IMR-90 (cell line): ENCODE data around the gene CTBP2. TPM values are rescaled to one million over a fixed set of nuclear protein-coding genes. Genes with fewer than 3 reads are reported as not detected.

Experiments
- ATAC-seq: fragments of 200-7000 bp; cut with Tn5 transposase; 2 replicates; pipeline ENCODE4 v1.9.1; 2020; ENCODE audit warnings: low read depth, mild to moderate bottlenecking, moderate library complexity
- BruUV-seq: library from RNA; stranded (reverse); fragments of 400-500 nt; replicated peaks from 2 replicates; lab custom pipeline; 2021; lab: Mats Ljungman, UMichigan
- CTCF ChIA-PET: fragments of 300-600 bp; formaldehyde crosslinking; extraction: SDS; loops from one replicate; lab custom pipeline; 2021; ENCODE audit warnings: antibody characterized with exemption; lab: Yijun Ruan, JAX
- POLR2A ChIA-PET: fragments of 300-600 bp; sonication (Branson Sonifier 250); formaldehyde crosslinking; loops from one replicate; lab custom pipeline; 2022; ENCODE audit warnings: antibody characterized with exemption; ENCODE audit not compliant: unreplicated experiment; lab: Charles Lee
- DNase-seq: peaks from one replicate; pipeline ENCODE4 v3.0.0; 2013
- H2AFZ ChIP-seq: replicated peaks from 2 replicates; pipeline ENCODE3; 2013; ENCODE audit warnings: low read length, mild to moderate bottlenecking; ENCODE audit not compliant: poor library complexity
- H2AK5ac ChIP-seq: 2 replicates; pipeline ENCODE4 v1.6.1; 2013; ENCODE audit warnings: low read depth, low read length, inconsistent platforms
- H2AK9ac ChIP-seq: replicated peaks from 2 replicates; pipeline ENCODE3; 2013; ENCODE audit warnings: mild to moderate bottlenecking, low read depth, low read length, moderate library complexity; ENCODE audit not compliant: poor library complexity
- H2BK120ac ChIP-seq: 2 replicates; pipeline ENCODE4 v1.6.1; 2013; ENCODE audit warnings: low read depth, low read length, inconsistent platforms
- H2BK15ac ChIP-seq: 3 replicates; pipeline ENCODE4 v1.6.1; 2013; ENCODE audit warnings: low read depth, low read length, inconsistent platforms
- H2BK20ac ChIP-seq: 2 replicates; pipeline ENCODE4 v1.6.1; 2013; ENCODE audit warnings: low read depth, mild to moderate bottlenecking, inconsistent platforms, low read length, moderate library complexity
- H2BK5ac ChIP-seq: 2 replicates; pipeline ENCODE4 v1.6.1; 2013; ENCODE audit warnings: mild to moderate bottlenecking, low read depth, low read length, inconsistent platforms; ENCODE audit not compliant: poor library complexity, severe bottlenecking
- H3K14ac ChIP-seq: replicated peaks from 2 replicates; pipeline ENCODE4 v1.6.1; 2013; ENCODE audit warnings: low read depth, low read length, inconsistent platforms
- H3K18ac ChIP-seq: 2 replicates; pipeline ENCODE4 v1.6.1; 2013; ENCODE audit warnings: low read depth, low read length, control low read depth
- H3K23ac ChIP-seq: 2 replicates; pipeline ENCODE4 v1.6.1; 2013; ENCODE audit warnings: low read depth, low read length, inconsistent platforms
- H3K27ac ChIP-seq: 2 replicates; pipeline ENCODE4 v1.5.1; 2013; ENCODE audit warnings: mild to moderate bottlenecking, control low read depth, low read length; ENCODE audit not compliant: insufficient read depth
- H3K27me3 ChIP-seq: 2 replicates; pipeline ENCODE4 v1.6.1; 2013; ENCODE audit warnings: low read length; ENCODE audit not compliant: control insufficient read depth, insufficient read depth
- H3K36me3 ChIP-seq: 2 replicates; pipeline ENCODE4 v1.6.1; 2013; ENCODE audit warnings: low read length, mixed read lengths; ENCODE audit not compliant: control insufficient read depth, insufficient read depth
- H3K4ac ChIP-seq: 2 replicates; pipeline ENCODE4 v1.6.1; 2013; ENCODE audit warnings: low read depth, low read length, inconsistent platforms
- H3K4me1 ChIP-seq: 2 replicates; pipeline ENCODE4 v1.6.1; 2013; ENCODE audit warnings: low read length, mixed read lengths; ENCODE audit not compliant: control insufficient read depth, insufficient read depth
- H3K4me2 ChIP-seq: 2 replicates; pipeline ENCODE4 v1.6.1; 2013; ENCODE audit warnings: low read depth, mild to moderate bottlenecking, control low read depth, low read length, moderate library complexity
- H3K4me3 ChIP-seq: 2 replicates; pipeline ENCODE4 v1.5.1; 2013; ENCODE audit warnings: low read depth, mild to moderate bottlenecking, control low read depth, low read length, moderate library complexity; ENCODE audit not compliant: insufficient read depth
- H3K56ac ChIP-seq: 2 replicates; pipeline ENCODE4 v1.6.1; 2013; ENCODE audit warnings: low read length, inconsistent platforms; ENCODE audit not compliant: insufficient read depth; ENCODE audit errors: extremely low read depth
- H3K79me1 ChIP-seq, 2 experiments: 2 replicates each; pipeline ENCODE4 v1.6.1; 2013; ENCODE audit warnings: low read length in 2 of 2, inconsistent platforms in 1 of 2, low read depth in 1 of 2
- H3K9ac ChIP-seq: 2 replicates; pipeline ENCODE4 v1.6.1; 2013; ENCODE audit warnings: low read depth, low read length, control low read depth
- H3K9me1 ChIP-seq: 2 replicates; pipeline ENCODE4 v1.6.1; 2013; ENCODE audit warnings: low read length, inconsistent platforms; ENCODE audit not compliant: insufficient read depth
- H3K9me3 ChIP-seq: 2 replicates; pipeline ENCODE4 v1.6.1; 2013; ENCODE audit warnings: low read length; ENCODE audit not compliant: control insufficient read depth, insufficient read depth
- H4K20me1 ChIP-seq: 2 replicates; pipeline ENCODE4 v1.6.1; 2013; ENCODE audit warnings: low read length, inconsistent platforms; ENCODE audit not compliant: insufficient read depth
- H4K5ac ChIP-seq: 2 replicates; pipeline ENCODE4 v1.6.1; 2013; ENCODE audit warnings: mild to moderate bottlenecking, low read depth, low read length, control low read depth
- H4K8ac ChIP-seq, 2 experiments: 2 replicates each; pipeline ENCODE4 v1.6.1; 2013; ENCODE audit warnings: low read depth in 2 of 2, low read length in 2 of 2, control low read depth in 1 of 2, inconsistent platforms in 1 of 2
- H4K91ac ChIP-seq: 2 replicates; pipeline ENCODE4 v1.6.1; 2013; ENCODE audit warnings: low read depth, low read length, inconsistent platforms; ENCODE audit not compliant: insufficient read depth
- CEBPB ChIP-seq: IDR thresholded peaks from 2 replicates; pipeline ENCODE4 v1.6.1; 2012; ENCODE audit warnings: low read depth, low read length, improper control_type of control experiment
- CTCF ChIP-seq: conservative IDR thresholded peaks from 2 replicates; pipeline ENCODE4 v1.5.1; 2012; ENCODE audit warnings: mild to moderate bottlenecking, low read depth, low read length, improper control_type of control experiment
- POLR2A ChIP-seq: IDR thresholded peaks from 2 replicates; pipeline ENCODE4 v1.6.1; 2012; ENCODE audit warnings: mild to moderate bottlenecking, low read depth, low read length
- RAD21 ChIP-seq: IDR thresholded peaks from 2 replicates; pipeline ENCODE4 v1.6.1; 2012; ENCODE audit warnings: low read length, improper control_type of control experiment
- SMC3 ChIP-seq: fragments of 150-350 bp; IDR thresholded peaks from 2 replicates; pipeline ENCODE4 v1.6.1; 2016; ENCODE audit warnings: low read depth, mild to moderate bottlenecking, antibody characterized with exemption, low read length, moderate library complexity
- WGBS, 2 experiments: methylation state at CpG; one replicate each; pipeline versions ENCODE4 v1.1.5 to v1.1.7; 2013; ENCODE audit warnings: missing lambda C conversion rate in 2 of 2; ENCODE audit not compliant: insufficient read length in 1 of 2; ENCODE audit errors: extremely low coverage in 2 of 2; 5-methylcytosine and 5-hydroxymethylcytosine counted together
- dilution Hi-C: fragments of 300-500 bp; cut with HindIII; formaldehyde crosslinking; loops from one replicate; pipeline ENCODE4 v1.14.3; 2018; ENCODE audit warnings: low sequenced_read_pairs; ENCODE audit not compliant: unreplicated experiment
- in situ Hi-C: fragments of 300-500 bp; cut with MboI; formaldehyde crosslinking; loops from 3 replicates; pipeline ENCODE4 v1.14.3; 2019; ENCODE audit warnings: low sequenced_read_pairs, inconsistent platforms, mixed read lengths
- intact Hi-C: fragments of 100-400 bp; cut with micrococcal nuclease; formaldehyde crosslinking; loops from 2 replicates; pipeline ENCODE4 v1.10.0; 2022
- polyA plus RNA-seq, 3 experiments: library from polyadenylated mRNA; depleted of rRNA; stranded (reverse); fragments of >200 nt; gene quantifications; 2 replicates each; pipeline ENCODE4 v1.2.3, GENCODE V29; 2012; ENCODE audit warnings: low replicate concordance in 1 of 3
- total RNA-seq: library from RNA; depleted of rRNA; stranded (reverse); fragments of >200 nt; gene quantifications from 2 replicates; pipeline ENCODE4 v1.2.3, GENCODE V29; 2012

CTBP2 gene
- total and polyA plus RNA-seq, 2 of the 4 experiments (the other 2 are of a cell fraction), result 81.0 to 86.6 TPM

DNA sequence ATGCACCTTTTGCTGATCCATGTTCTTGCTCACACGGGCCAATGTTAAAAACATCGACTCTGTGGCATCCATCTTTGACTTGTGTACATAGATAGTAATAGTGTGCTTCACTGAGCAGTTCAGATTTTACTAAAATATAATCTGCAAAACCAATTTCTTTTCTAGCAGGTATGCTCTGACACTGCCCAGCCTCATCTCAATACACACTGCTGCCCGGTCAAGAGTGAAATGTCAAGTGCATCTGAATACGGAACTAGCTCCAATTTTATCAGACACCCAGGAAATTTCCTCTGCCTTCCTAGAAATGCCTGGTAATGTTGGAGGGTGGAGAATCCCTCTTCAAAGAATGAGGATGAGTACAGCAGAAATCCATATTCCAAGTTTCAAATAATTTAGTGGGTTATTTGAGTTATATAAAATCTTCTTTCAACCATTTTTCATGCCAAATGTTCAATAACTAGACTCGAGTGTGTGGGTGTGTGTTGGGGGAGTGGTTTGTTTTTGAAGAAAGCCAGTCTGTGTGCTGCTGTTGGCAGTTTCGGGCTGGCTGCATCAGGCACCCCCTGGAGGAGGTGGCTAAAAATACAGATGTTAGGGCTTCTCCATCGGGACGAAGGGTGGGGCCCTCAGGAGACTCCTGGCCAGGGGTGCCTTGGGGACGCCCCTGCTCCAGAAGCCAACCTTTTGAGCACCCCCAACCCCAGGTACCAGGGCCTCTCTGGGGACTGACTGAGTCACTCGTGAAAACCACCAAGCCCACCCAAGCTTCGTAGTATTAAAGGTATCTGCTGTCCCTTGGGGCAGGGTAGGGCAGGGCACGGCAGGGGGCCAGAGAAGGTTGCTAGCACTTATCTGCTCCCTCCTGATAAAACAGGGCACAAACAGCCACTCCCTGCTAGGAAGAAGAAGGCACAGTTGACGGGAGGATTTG, 15.4 kb downstream of the CTBP2 start:
- H3K4me3 ChIP-seq, result no peak overlapping the region
- H3K9ac ChIP-seq, result no peak overlapping the region
- dilution Hi-C loops, result no loop called here
- H3K79me1 ChIP-seq, result peaks cover 22 to 81% of the 10 kb centered on the region in 2 experiments
- no peak overlapping the region for H3K56ac ChIP-seq
- DNase-seq (peak; percentile 57), ATAC-seq (peak; percentile 57)
- no peak overlapping the region for H3K23ac ChIP-seq
- ChIA-PET CTCF (interaction anchor here (0.8 to 1.9 kb wide), 2 partner anchors 10 to 21 kb away, joined by 3 to 7 read pairs; no protein-coding TSS in a partner anchor), POLR2A (interaction anchor here (0.6 kb wide), 1 partner anchor 561 kb away, joined by 6 read pairs; no protein-coding TSS in a partner anchor)
- H3K14ac ChIP-seq, result no peak overlapping the region
- H2AFZ ChIP-seq, result no peak overlapping the region
- no peak overlapping the region for H3K18ac ChIP-seq
- no peak overlapping the region for H3K4me2 ChIP-seq
- H4K5ac ChIP-seq, result no peak overlapping the region
- H4K8ac ChIP-seq, result no peak overlapping the region
- peaks cover 99% of the 10 kb centered on the region for H4K20me1 ChIP-seq
- H4K91ac ChIP-seq, result no peak overlapping the region
- no peaks in the 10 kb centered on the region for H3K9me3 ChIP-seq
- no peak overlapping the region for H2BK15ac ChIP-seq
- H2AK5ac ChIP-seq, result no peak overlapping the region
- no peak overlapping the region for H3K27ac ChIP-seq
- H3K36me3 ChIP-seq, result peaks cover 5% of the 10 kb centered on the region; the same call in 1 of the 2 replicates
- TF ChIP-seq POLR2A (no peak), CTCF (peak; percentile 52), SMC3 (peak; percentile 55), RAD21 (peak; percentile 54), CEBPB (no peak)
- peak overlapping the region; percentile 38 for H2AK9ac ChIP-seq
- H3K4ac ChIP-seq, result no peak overlapping the region
- intact Hi-C loops, result loop anchor here (5.0 kb wide), 2 partner anchors 43 to 98 kb away; no protein-coding TSS in a partner anchor
- no TSS peak for BruUV-seq
- no peak overlapping the region for H2BK20ac ChIP-seq
- H2BK120ac ChIP-seq, result no peak overlapping the region
- H2BK5ac ChIP-seq, result no peak overlapping the region
- in situ Hi-C loops, result no loop called here
- no peaks in the 10 kb centered on the region for H3K27me3 ChIP-seq
- WGBS, 2 experiments, result no CpG with 5 or more reads among the region's 13 CpGs
- H3K4me1 ChIP-seq, result peaks cover 38% of the 10 kb centered on the region
- H3K9me1 ChIP-seq, result peaks cover 43% of the 10 kb centered on the region
